GM12891 (cell line): Measurements from ENCODE around the gene PDGFD.

Source experiments
- POLR2A ChIP-seq: IDR thresholded peaks from 2 replicates; pipeline ENCODE4 v1.6.1; 2011; ENCODE audit warnings: low read depth, low read length, control low read depth
- POLR2AphosphoS5 ChIP-seq: IDR thresholded peaks from 2 replicates; pipeline ENCODE4 v1.6.1; 2011; ENCODE audit warnings: low read depth, low read length, control low read depth

GRCh38 chr11:103889679-103890078, 274.3 kb downstream of the PDGFD start:
- TF ChIP-seq POLR2A: no peak
- no peak for TF ChIP-seq POLR2AphosphoS5
